Measurements from ENCODE around the gene HLA-B.

GRCh38 chr6:31402324-31403282, 45.6 kb upstream of the HLA-B start:
- no peak for TF ChIP-seq CTCF (IDR thresholded peaks at IDR 0.05)
- no peak for TF ChIP-seq POLR2A (IDR thresholded peaks at IDR 0.05)
